Measurements from ENCODE around the gene CENPM.

CENPM gene

DNA sequence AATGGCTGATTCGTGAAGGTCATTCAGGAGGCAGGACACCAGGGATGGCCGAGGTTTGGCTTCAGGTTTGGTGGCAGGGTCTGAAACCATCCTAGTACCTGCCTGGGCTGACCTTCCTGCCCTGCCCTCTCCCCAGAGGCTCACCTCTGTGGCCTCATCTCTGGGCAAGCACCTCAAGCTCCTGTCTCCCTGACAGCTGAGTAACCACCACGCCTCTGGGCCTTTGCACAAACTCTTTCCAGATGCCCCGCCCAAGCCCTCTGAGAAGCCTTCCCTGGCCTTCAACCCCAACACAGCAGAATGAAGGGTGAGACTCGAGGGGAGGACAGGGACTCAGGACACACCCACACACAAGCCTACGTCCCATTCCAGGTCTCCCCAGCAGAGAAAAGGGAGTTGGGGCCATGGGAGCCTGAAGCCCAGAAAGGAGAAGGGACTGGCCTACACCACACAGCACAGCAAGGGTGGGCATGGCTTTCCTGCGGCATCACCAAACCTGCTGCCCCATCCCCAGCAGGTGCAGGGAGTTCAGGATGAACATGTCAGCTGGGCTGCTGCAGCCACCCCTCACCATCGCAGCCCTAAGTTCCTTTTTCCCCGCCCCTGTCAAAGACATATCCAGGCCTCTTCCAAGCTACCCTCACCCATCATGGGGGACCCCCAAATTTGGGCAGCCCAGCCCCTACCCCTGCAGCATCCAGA, 34.5 kb downstream of the CENPM start:
- DNase-seq = no peak

DNA sequence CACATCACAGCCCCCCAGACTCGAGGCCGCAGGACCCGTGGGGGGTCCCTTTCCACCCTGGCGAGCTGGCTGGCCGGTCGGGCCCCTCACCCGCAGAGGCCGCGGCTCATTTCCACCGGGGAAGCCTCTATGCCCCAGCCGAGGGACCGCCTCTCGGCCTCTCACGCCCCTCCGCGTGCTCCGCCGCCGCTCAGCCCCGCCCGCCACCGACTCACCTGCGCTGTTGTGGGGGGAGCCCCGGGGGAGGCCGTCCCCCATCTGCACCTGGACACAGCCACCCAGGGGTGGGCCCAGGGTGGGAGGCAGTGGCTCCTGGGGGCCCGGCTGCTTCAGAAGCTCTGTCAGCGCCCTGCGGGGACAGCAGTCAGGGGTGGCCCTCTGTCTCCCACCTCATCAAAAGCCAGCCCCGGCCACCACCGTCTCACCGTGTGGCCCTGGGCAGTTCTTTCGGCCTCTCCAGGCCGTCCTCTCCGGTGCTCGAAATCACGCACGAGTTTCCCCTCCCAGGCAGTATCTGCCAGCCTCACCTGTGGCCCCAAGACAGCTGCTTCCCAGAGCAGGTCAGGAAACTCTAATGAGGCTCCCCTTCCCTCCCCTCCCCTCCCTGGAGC, 35.8 kb downstream of the CENPM start:
- DNase-seq = no peak

DNA sequence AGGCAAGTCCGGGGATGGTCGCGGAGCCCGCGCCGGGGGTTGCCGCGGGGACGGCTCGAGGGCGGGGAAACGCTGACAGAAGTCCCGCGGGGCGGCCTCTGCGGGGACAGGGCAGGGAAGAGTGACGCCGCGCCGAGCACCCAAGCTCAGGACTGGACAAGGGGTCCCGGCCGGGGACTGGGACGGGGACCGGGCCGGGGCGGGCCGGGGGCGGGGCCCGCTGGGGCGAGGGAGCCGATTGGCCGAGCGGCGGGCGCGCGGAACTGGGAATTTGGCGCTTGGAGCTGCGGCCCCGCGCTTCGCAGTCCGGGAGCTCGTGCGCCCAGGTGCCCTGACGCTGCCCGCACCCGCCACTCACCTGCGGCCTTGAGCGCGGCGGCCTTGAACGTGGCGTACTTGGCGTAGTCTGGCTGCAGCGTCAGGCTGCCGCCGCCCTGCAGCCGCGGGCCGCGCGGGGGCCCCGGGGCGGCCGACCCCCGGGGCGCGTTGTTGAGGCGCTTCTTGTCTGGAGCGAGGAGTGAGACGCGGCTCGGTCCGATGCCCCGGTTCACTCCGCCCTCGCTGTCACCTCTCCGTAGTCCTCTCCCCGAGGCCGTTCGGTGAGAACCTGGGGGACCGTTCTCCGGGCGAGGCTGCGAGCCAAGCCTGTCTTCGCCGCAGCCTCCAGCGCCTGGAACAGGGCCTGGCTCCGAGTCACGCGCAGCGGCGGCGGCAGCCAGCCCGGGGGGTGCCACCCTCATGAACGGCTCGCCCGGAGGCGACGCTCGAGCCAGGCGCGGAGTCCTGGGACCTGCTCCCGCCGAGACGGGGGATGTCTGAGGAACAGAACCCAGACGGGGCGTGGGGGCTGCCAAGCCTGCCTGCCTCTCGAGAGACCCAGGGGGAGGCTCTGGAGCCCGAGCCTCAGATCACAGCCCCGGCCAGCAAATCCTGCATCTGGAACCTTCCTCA, 36.6 kb downstream of the CENPM start:
- no peak for DNase-seq

DNA sequence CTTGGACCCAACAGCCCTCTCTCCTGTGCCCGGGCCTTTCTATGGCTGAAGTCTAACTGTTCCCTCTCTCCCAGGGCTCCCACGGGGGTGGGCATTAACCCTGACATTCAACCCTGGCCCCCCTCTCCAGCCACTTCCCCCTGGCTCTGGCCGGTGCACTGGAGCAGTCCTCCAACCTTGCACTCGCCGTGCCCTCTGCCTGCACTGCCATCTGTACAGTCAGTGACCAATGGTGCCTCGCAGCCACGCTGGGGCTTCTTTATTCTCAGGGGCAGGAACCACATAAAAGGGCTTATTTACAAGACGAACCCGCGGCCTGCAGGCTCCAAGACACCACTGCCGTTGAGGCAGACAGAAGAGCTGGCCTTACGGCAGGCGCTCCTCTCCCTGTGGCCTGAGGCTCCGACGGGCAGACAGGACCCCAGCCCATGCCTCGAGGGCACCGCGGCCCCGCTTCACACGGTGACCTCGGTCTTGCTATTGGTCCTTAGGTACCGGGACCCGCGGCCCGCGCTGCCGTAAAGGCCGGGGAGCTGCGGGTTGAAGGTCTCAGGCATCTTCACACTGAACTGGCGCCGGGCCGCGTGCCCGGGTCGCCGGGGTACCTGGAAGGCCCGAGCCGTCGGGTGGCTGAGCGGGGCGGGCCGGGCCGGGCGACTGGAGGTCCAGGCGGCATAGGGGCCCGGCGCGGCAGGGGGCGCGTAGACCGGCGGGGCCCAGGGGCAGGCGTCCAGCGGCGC, 37.5 kb downstream of the CENPM start:
- no peak for DNase-seq

DNA sequence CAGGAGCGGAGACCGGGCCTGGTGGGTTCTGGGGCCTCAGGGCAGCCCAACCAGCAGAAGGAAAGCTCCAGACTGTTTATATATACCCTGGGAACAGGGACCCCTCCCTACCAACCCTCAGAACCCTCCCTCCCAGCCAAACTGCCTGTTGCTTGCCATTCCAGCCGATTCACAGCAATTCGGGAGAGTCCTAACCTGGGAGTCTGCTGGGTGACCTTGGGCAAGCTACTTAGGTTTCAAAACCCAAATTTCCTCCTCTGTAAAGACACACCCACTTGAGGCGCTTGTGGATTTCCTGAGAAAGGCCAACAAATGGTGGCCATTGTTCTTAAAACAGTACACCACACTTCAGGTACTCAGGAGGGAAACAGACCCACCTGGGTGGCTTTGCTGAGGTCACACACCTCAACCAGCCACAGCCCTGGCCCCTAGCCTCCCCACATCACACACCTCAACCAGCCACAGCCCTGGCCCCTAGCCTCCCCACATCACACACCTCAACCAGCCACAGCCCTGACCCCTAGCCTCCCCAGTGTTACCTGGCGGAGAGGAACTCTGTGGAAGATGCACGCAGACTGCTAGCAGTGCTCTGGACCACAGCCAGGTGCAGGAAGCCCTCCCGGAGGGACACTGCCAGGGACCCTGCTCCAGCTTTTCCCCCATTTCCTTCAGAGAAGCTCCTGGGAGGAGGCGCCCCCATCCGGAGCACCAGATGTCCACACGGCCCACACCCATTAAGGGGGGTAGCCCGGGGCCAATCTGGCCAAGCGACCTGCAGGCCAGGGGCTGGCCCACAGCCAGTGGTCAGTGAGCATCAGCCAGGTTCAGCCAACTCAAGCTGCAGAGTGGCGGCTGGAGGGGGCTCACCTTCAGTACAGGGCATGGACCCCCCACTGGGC, 38.3 kb downstream of the CENPM start:
- DNase-seq = no peak

DNA sequence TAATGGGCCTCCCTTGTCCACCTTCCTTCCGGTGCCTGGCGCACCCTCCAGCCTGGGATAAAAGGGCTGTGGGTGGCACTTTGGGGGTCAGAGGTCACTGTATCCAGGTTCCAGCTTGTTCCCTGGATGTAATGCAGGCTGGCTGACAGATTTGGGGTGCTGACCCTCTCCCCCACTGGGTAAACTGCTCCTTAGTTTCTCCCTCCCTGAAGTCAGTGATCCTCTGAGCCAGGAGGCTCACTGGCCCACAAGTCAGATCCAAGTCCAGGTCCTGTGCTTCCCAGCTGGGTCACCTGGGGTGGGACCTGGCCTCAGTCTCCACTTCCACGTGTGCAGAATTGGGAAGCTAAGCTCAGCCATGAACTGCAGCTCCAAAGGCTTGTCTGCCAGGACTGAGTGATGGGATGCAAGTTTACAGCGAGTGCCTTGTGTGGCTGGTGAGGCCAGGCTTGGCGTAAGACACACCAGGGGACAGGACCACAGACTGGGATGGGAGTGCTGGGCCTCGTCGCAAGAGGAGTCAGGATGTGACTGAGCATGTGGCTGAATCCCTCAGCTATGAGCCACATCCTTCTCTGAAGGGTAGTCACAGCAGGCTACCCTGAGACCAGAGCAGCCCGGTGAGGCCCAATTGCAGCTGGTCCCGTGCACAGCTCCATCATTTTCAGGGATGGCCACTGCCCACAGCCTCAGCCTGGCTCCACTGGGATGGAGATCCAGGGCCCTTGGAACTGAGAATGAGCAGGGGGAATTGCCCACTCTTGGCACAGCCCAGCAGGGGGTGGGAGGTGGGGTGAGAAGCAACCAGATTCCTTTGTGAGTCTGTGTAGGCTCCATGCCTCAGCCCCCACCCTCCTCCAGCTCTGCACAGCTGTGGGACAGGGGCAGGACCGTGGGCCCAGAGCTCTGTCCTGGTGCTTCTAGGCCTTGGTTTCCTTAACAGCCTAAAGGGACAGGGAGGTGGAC, 39.2 kb downstream of the CENPM start:
- DNase-seq = no peak

DNA sequence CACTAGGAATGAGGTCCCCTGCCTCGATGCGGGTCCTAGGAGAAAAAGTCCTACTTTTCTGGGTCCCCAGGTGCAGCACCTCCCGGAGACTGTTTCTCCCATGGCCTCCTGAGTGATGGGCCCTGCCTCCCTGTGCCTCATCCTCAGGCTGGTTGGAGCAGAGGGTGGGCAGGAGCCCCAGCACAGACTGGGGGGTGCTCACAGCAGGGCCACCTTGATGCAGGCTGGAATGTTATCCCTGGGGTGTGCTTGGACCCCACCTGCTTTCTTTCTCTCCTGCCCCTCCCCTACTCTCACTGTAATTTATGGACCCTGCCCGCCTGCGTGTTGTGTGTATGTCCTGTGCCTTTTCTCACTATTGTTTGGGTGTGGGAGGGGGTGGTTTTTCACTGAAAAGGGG, 40.1 kb downstream of the CENPM start:
- DNase-seq = no peak

DNA sequence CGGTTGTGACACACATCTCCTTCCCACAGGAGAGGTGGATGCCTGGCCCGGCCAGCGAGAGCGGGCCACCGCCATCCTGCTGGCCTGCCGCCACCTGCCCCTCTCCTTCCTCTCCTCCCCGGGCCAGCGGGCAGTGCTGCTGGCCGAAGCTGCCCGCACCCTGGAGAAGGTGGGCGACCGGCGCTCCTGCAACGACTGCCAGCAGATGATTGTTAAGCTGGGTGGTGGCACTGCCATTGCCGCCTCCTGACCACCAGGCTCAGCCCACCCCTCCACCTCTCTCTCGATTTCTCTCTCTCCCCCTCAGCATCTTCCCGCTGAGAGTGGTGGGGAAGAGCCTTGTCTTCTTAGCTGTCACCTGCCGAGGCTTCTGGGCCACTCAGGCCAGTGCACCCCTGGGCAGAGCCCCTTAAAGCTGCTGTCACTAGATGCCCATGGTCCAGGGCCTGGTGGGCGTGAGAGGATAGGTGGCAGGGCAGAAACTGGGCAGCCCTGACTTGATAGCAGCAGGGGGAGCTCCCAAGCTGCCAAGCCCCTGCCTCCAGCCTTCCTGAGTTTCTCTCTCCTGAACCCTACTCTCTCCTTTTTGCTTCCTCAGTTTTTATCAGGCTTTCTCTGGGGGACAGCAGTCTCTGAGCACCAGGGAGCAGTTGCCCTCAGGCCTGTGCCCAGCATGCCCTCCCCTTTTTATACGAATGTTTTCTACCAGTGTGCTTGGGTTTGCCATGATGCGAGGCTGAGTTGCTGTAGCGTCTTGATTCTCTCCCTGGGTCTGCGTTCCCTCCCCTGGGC, 41.3 kb downstream of the CENPM start:
- no peak for DNase-seq

DNA sequence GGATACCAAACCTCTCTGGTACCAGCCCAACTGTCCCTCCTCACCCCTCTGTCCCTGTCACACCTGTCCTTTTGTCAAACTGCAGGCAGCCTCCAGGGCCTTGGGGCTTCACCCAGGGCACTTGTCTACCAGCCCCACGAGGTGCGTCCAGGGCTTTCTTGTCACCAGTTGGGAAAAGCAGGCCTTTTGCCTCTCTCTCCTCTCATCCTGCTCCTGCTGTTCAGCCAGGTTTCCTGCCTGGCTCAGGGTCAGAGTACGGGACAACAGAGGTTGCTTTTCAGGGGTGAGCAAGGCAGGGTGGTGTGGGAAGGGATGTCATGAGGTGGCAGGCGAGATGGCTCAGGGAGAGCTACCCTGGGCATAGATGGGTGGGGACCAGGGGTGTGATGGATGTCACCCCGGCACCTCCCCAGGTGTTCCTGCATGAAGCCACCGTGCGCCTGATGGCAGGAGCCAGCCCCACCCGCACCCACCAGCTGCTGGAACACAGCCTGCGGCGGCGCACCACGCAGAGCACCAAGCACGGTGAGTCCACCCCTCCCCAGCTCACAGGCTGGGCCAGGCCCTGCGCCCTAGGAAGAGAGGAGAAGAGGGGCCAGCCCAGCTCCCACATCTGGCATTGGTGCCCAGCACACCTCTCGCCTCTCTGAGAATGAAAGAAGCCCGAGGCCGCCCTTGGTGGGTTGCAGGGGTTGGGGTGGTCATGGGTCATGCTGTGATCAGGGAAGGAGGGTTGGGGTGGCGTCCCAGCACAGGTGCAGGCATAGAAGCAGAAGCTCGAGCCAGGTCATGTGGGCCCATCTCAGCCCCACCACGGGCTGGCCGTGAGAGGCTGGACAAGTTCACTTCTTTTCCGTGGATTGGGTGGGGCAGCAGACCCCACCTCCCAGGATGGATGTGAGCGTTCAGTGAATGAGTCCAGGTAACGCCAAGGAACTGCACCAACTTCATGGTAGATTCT, 42.2 kb downstream of the CENPM start:
- no peak for DNase-seq

DNA sequence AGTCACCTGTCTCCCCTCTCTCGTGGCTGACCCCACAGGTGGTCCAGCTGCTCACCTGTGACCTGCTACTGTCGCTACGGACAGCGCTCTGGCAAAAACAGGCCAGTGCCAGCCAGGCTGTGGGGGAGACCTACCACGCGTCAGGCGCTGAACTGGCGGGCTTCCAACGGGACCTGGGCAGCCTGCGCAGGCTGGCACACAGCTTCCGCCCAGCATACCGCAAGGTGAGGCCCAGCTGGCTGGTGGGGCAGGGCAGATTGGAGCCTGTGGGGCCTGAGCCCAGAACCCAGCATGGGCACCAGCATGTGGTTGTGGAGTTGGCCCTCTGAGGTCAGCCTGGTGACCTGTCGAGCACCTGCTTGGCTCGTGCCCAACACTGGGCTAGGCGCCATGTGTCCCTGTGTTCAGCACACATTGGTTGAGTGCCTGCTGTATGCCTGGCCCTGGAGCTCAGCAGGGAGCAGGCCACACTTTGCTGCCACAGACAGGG, 44.0 kb downstream of the CENPM start:
- DNase-seq = no peak

DNA sequence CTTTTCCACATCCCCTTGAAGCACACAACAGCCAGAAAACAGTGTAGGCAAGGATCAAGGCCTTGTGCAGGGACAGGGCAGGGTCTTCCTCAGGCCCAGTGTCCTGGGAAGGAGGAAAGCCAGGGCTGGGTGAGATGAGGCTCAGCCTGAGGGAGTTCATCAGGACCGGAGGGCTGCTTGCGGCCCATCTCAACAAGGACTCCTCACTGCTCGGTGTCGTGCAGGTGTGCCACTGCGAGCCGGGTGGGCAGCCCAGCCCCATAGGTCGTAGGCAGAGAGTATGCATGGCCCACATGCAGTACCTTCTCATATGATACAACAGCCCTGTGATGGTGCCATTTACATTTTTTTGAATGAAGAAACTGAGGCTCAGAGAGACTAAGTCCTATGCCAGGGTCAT, 44.9 kb downstream of the CENPM start:
- DNase-seq = no peak

DNA sequence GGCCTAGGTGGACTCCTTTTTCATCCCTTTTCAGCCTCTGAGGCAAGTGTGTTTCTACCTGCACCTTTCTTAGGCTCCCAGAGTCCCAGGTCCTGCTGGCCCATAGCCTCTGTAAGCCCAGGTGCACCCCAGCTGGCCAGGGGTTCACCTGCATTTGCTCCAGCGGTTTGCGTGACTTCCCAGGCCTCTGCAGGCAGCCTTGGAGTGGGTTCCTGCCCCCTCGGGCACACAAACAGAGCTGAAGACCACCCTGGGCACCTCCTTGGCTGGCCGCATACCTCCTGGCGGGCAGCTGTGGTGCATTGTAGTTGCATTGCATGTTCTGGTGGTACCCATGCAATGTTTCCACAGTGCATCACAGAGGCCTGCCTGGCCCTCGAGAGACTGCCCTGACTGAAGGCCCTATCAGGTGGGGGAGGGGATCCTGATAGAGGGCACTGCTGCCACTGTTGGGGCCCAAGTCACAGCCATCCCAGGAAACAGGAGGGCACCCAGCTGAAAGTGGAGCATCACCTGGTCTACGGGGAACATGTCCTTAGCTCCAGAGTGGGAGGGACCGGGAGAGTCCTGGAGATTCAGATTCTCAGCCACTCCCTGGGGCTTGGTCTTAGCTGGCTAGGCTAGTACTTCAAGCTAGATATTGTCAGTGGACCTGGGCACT, 46.2 kb downstream of the CENPM start:
- no peak for DNase-seq

DNA sequence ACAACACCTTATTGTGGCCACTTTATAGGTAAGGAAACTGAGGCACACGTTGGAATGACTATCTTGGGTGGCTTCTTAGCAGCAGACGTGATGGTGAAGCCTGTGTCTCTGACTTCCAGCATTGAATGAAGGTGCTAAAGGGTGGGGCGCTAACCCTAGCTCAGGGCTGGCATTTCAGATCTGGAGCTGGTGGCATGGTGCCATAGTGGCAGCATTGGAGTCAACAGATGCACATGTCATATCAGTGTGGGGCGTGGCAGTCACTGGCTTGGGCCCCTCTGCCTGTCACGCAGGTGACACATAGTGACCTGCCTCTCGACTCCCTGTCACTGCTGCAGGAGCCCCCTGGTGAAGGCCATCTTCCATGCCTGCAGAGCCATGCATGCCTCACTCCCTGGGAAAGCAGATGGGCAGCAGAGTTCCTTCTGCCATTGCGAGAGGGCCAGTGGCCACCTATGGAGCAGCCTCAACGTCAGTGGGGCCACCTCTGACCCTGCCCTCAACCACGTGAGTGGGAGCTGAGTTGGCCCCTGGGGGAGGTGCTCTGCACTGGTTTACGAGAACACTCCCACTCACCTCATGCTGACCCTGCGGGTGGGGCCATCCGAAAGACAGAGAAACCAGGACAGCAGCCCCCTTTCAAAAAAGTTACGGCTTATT, 46.8 kb downstream of the CENPM start:
- DNase-seq = no peak

DNA sequence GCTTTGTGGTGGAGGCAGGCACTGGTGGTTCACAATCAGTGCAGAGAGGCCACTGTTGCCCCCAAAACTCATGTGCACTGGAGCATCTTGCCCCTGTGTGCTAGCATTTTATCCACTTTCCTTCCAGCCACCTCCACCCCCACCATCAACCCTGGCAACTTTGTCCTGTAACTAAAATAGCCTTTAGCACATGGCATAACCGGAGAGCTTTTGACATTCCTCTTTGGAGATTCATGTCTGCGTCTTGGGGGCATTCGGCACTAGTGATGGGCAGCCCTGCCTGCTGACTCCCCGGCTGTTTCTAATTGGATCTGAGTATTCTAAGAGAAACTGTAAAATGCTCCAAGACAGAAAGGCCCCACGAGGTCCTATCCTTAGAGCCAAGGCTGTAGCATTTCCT, 47.8 kb downstream of the CENPM start:
- DNase-seq = no peak

DNA sequence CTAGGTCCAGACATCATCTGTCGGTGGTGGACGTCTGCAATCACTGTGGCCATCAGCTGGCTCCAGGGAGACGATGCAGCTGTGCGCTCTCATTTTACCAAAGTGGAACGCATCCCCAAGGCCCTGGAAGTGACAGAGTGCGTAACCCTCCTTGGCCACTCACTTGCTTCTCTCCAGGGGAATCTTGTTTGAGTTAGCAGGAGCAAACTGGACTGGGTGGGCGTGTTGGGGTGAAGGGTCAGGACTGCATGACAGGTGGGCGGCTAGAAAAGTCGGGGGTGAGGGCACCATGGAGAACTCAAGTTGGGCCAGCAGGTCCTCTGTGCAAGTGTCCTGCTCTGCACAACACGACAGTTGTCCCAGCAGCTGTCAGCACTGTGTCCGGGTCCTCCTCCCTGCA, 48.3 kb downstream of the CENPM start:
- no peak for DNase-seq

DNA sequence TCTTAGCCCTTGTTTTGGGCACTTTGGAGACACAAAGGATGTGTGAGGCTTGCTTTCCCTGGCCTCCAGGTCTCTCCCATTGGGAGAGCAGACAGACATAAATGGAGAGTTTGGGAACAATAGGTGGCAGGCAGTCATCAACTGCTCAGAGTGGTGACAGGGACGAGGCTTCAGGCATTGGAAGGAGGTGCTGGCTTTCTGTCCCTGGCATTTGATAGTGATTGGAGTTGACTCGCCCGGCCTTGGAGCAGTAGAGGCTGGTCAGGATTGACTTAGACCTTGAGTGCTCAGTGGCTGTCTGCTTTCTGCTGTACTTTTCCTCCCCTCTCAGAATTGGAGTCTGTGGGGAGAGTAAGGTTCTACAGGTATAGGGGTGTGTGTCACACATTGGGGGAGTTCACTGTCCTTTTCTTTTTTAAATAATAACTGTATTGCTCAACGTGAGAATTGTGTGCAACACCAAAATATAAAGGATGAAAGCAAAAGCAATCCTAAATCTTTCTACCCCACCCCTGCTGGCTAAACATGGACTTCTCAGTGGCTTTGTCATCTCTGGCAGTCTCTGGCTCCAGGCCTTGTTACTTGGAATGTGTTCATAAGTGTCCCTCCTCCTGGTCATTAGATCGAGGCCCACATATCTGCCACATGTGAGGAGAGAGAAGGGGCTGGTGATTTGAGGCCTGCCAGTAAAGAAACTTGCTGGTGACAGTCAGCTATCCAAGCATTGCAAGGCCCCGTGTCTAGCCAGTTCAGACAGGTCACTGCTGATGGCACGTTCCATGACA, 53.2 kb downstream of the CENPM start:
- DNase-seq = no peak

DNA sequence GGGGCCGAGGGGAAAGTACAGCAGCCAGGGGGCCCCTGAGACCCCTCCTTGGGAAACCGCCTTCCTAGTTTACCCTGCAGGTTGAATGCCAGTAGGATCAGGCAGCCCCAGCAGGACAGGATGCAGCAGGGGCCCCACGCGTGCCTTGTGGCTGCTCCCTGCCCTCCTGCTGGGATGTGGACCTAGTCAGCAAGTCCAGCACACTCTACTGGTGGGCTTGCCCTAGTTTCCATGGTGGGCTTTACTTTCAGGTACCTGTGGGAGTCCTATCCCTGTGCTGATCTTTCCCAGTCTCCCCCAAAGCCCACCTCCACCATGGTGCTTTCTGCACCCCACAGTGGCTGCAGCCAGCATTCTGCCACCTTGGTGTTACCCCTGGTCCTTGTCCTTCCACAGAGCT, 54.2 kb downstream of the CENPM start:
- no peak for DNase-seq

All from HCEC 1CT (cell line).